Liver (tissue), 3 donors: ENCODE measurements around the gene SGMS1.

Experiments
- EGR1 ChIP-seq, 2 donors: IDR thresholded peaks; 2 replicates each; pipeline ENCODE4 v1.6.1; 2016 to 2018; ENCODE audit warnings: antibody characterized with exemption in 2 of 2, low read depth in 2 of 2
- FOXA1 ChIP-seq: IDR thresholded peaks from 2 replicates; pipeline ENCODE4 v1.6.1; 2016; ENCODE audit warnings: antibody characterized with exemption
- GABPA ChIP-seq, 2 donors: IDR thresholded peaks in 1 of 2; conservative IDR thresholded peaks in 1 of 2; 2 replicates each; pipeline ENCODE4 v1.6.1; 2016; ENCODE audit warnings: antibody characterized with exemption in 2 of 2, mild to moderate bottlenecking in 1 of 2, moderate library complexity in 1 of 2
- RAD21 ChIP-seq, 2 donors: IDR thresholded peaks; 2 replicates each; pipeline ENCODE4 v1.6.1; 2016; ENCODE audit warnings: antibody characterized with exemption in 2 of 2, mild to moderate bottlenecking in 2 of 2
- RXRA ChIP-seq, 2 donors: IDR thresholded peaks; 2 replicates each; pipeline ENCODE4 v1.6.1; 2017 to 2018; ENCODE audit warnings: antibody characterized with exemption in 2 of 2, mild to moderate bottlenecking in 1 of 2
- YY1 ChIP-seq: IDR thresholded peaks from 2 replicates; pipeline ENCODE4 v1.6.1; 2016; ENCODE audit warnings: antibody characterized with exemption, mild to moderate bottlenecking
- TF ChIP-seq, protein P1 (sequence below): fragments of 150-350 bp; IDR thresholded peaks from 2 replicates; pipeline ENCODE4 v1.5.1; 2017; ENCODE audit warnings: improper control_type of control experiment, low read depth, low read length; ENCODE audit not compliant: missing input control
- TF ChIP-seq, protein P2 (sequence below): IDR thresholded peaks from 2 replicates; pipeline ENCODE4 v1.6.1; 2016; ENCODE audit warnings: antibody characterized with exemption
- TF ChIP-seq, protein P3 (sequence below): IDR thresholded peaks from 2 replicates; pipeline ENCODE4 v1.6.1; 2016; ENCODE audit warnings: antibody characterized with exemption, mild to moderate bottlenecking
- TF ChIP-seq, protein P4 (sequence below): IDR thresholded peaks from 2 replicates; pipeline ENCODE4 v1.6.1; 2016; ENCODE audit warnings: antibody characterized with exemption
- TF ChIP-seq, protein P5 (sequence below): IDR thresholded peaks from 2 replicates; pipeline ENCODE4 v1.6.1; 2016; ENCODE audit warnings: antibody characterized with exemption
- donor health status: healthy.
- donor health status: healthy.

DNA sequence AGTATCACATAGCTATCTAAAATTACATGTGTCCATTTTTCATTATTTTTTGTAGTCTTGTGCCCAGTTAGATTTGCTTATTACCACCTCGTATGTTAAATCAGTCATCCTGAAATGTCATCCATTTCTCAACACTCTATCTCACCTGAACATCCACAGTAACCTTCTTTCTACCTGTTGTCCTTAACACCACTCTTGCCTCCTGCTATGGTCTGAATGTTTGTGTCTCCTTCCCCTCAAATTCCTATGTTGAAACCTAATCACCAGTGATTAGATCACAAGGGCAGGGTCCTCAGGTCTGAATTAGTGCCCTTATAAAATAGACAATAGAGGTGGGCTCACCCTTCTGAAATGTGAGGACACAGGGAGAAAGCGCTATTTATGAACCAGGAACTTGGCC is 292.3 kb downstream of the SGMS1 start:
- TF ChIP-seq, protein P1, sequence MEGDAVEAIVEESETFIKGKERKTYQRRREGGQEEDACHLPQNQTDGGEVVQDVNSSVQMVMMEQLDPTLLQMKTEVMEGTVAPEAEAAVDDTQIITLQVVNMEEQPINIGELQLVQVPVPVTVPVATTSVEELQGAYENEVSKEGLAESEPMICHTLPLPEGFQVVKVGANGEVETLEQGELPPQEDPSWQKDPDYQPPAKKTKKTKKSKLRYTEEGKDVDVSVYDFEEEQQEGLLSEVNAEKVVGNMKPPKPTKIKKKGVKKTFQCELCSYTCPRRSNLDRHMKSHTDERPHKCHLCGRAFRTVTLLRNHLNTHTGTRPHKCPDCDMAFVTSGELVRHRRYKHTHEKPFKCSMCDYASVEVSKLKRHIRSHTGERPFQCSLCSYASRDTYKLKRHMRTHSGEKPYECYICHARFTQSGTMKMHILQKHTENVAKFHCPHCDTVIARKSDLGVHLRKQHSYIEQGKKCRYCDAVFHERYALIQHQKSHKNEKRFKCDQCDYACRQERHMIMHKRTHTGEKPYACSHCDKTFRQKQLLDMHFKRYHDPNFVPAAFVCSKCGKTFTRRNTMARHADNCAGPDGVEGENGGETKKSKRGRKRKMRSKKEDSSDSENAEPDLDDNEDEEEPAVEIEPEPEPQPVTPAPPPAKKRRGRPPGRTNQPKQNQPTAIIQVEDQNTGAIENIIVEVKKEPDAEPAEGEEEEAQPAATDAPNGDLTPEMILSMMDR = no peak
- TF ChIP-seq GABPA (IDR thresholded peaks at IDR 0.05 in 1 of 2, conservative IDR thresholded peaks at IDR 0.05 in 1 of 2) = no peak
- TF ChIP-seq, protein P2, sequence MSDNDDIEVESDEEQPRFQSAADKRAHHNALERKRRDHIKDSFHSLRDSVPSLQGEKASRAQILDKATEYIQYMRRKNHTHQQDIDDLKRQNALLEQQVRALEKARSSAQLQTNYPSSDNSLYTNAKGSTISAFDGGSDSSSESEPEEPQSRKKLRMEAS = no peak
- TF ChIP-seq RAD21 (IDR thresholded peaks at IDR 0.05) = no peak
- no peak for TF ChIP-seq YY1
- TF ChIP-seq, protein P3, sequence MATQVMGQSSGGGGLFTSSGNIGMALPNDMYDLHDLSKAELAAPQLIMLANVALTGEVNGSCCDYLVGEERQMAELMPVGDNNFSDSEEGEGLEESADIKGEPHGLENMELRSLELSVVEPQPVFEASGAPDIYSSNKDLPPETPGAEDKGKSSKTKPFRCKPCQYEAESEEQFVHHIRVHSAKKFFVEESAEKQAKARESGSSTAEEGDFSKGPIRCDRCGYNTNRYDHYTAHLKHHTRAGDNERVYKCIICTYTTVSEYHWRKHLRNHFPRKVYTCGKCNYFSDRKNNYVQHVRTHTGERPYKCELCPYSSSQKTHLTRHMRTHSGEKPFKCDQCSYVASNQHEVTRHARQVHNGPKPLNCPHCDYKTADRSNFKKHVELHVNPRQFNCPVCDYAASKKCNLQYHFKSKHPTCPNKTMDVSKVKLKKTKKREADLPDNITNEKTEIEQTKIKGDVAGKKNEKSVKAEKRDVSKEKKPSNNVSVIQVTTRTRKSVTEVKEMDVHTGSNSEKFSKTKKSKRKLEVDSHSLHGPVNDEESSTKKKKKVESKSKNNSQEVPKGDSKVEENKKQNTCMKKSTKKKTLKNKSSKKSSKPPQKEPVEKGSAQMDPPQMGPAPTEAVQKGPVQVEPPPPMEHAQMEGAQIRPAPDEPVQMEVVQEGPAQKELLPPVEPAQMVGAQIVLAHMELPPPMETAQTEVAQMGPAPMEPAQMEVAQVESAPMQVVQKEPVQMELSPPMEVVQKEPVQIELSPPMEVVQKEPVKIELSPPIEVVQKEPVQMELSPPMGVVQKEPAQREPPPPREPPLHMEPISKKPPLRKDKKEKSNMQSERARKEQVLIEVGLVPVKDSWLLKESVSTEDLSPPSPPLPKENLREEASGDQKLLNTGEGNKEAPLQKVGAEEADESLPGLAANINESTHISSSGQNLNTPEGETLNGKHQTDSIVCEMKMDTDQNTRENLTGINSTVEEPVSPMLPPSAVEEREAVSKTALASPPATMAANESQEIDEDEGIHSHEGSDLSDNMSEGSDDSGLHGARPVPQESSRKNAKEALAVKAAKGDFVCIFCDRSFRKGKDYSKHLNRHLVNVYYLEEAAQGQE = no peak
- TF ChIP-seq, protein P4, sequence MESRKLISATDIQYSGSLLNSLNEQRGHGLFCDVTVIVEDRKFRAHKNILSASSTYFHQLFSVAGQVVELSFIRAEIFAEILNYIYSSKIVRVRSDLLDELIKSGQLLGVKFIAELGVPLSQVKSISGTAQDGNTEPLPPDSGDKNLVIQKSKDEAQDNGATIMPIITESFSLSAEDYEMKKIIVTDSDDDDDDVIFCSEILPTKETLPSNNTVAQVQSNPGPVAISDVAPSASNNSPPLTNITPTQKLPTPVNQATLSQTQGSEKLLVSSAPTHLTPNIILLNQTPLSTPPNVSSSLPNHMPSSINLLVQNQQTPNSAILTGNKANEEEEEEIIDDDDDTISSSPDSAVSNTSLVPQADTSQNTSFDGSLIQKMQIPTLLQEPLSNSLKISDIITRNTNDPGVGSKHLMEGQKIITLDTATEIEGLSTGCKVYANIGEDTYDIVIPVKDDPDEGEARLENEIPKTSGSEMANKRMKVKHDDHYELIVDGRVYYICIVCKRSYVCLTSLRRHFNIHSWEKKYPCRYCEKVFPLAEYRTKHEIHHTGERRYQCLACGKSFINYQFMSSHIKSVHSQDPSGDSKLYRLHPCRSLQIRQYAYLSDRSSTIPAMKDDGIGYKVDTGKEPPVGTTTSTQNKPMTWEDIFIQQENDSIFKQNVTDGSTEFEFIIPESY = no peak
- TF ChIP-seq FOXA1 = no peak
- TF ChIP-seq, protein P5, sequence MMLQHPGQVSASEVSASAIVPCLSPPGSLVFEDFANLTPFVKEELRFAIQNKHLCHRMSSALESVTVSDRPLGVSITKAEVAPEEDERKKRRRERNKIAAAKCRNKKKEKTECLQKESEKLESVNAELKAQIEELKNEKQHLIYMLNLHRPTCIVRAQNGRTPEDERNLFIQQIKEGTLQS = no peak
- no peak for TF ChIP-seq RXRA (IDR thresholded peaks at IDR 0.05)
- no peak for TF ChIP-seq EGR1 (IDR thresholded peaks at IDR 0.05; ENCODE audit: low read depth in 2 of 2)
